Esophagus squamous epithelium (tissue), 4 donors: ENCODE data around the gene SH3BP2.

Source experiments
- POLR2A ChIP-seq, 4 donors: fragments of 450-650 bp; IDR thresholded peaks; one replicate each; pipeline ENCODE4 v1.6.1; 2017; ENCODE audit warnings: antibody characterized with exemption in 4 of 4, mild to moderate bottlenecking in 4 of 4, moderate library complexity in 3 of 4
- TF ChIP-seq, protein P1 (sequence below), 6 experiments: fragments of 450-650 bp in 4 of 6; fragments of 200-600 bp in 2 of 6; sonication (generic) in 2 of 6; IDR thresholded peaks; one replicate each; pipeline ENCODE4 v1.5.1; 2016 to 2019; ENCODE audit warnings: antibody characterized with exemption in 6 of 6, mild to moderate bottlenecking in 4 of 6, moderate library complexity in 4 of 6

GRCh38 chr4:2786794-2787229 lies 6.1 kb upstream of the SH3BP2 start:
- TF ChIP-seq, protein P1, sequence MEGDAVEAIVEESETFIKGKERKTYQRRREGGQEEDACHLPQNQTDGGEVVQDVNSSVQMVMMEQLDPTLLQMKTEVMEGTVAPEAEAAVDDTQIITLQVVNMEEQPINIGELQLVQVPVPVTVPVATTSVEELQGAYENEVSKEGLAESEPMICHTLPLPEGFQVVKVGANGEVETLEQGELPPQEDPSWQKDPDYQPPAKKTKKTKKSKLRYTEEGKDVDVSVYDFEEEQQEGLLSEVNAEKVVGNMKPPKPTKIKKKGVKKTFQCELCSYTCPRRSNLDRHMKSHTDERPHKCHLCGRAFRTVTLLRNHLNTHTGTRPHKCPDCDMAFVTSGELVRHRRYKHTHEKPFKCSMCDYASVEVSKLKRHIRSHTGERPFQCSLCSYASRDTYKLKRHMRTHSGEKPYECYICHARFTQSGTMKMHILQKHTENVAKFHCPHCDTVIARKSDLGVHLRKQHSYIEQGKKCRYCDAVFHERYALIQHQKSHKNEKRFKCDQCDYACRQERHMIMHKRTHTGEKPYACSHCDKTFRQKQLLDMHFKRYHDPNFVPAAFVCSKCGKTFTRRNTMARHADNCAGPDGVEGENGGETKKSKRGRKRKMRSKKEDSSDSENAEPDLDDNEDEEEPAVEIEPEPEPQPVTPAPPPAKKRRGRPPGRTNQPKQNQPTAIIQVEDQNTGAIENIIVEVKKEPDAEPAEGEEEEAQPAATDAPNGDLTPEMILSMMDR (IDR thresholded peaks at IDR 0.05) = no peak
- no peak for TF ChIP-seq POLR2A (IDR thresholded peaks at IDR 0.05)
